ENCODE measurements around the gene ERG.

GRCh38 chr21:38359090-38359489 lies 139.2 kb downstream of the ERG start:
- TF ChIP-seq CTCF (conservative IDR thresholded peaks at IDR 0.05; ENCODE audit: low read length), result no peak
- no peak for TF ChIP-seq EZH2phosphoT487 (IDR thresholded peaks at IDR 0.05; ENCODE audit: borderline replicate concordance, low read depth, low read length)

All from OCI-LY7 (cell line).